NCI-H526 treated with DMSO at 0.1 percent for 48 hours (cell line): Measurements from ENCODE around the gene FBXL14.
"Not testable (repeated sequence)": the region's sequence is repeated elsewhere in the genome, so short reads cannot be mapped to it uniquely, and the experiment has no call there.

Source experiments
- DNase-seq: peaks from one replicate; lab custom pipeline; 2025; lab: John Stamatoyannopoulos, UW

The FBXL14 gene

GRCh38 chr12:1619587-1619986 lies 25.2 kb upstream of the FBXL14 start:
- no peak for DNase-seq

- DNase-seq = no peak
Observed at GRCh38 chr12:1619159-1619558, 24.8 kb upstream of the FBXL14 start.

GRCh38 chr12:1618489-1618888 lies 24.1 kb upstream of the FBXL14 start:
- DNase-seq = no peak

- DNase-seq = no peak
Observed at GRCh38 chr12:1616233-1617066, 22.1 kb upstream of the FBXL14 start.

GRCh38 chr12:1614360-1614759 lies 20.0 kb upstream of the FBXL14 start:
- DNase-seq = no peak

- no peak for DNase-seq
Observed at GRCh38 chr12:1613860-1614259, 19.5 kb upstream of the FBXL14 start.

- DNase-seq = no peak
Observed at GRCh38 chr12:1611803-1612572, 17.6 kb upstream of the FBXL14 start.

GRCh38 chr12:1610072-1610643 lies 15.8 kb upstream of the FBXL14 start:
- DNase-seq = no peak

GRCh38 chr12:1608713-1609119 lies 14.3 kb upstream of the FBXL14 start:
- no peak for DNase-seq

GRCh38 chr12:1607940-1608712 lies 13.7 kb upstream of the FBXL14 start:
- no peak for DNase-seq

- DNase-seq = peak; percentile 44
Observed at GRCh38 chr12:1606021-1606622, 11.7 kb upstream of the FBXL14 start.

- DNase-seq = peak; percentile 55
Observed at GRCh38 chr12:1605129-1606020, 11.0 kb upstream of the FBXL14 start.

- DNase-seq = no peak
Observed at GRCh38 chr12:1604464-1604863, 10.1 kb upstream of the FBXL14 start.

GRCh38 chr12:1603269-1603993 lies 9.1 kb upstream of the FBXL14 start:
- DNase-seq = no peak

GRCh38 chr12:1602706-1603105 lies 8.3 kb upstream of the FBXL14 start:
- not testable (repeated sequence) for DNase-seq

GRCh38 chr12:1598757-1599156 lies 4.4 kb upstream of the FBXL14 start:
- DNase-seq = no peak

GRCh38 chr12:1595690-1596347 lies 1.4 kb upstream of the FBXL14 start:
- no peak for DNase-seq

GRCh38 chr12:1595026-1595561 lies 713 bp upstream of the FBXL14 start:
- DNase-seq = no peak

- DNase-seq = peak; percentile 82
Observed at GRCh38 chr12:1594006-1594260, 448 bp downstream of the FBXL14 start.
